ENCODE measurements around the gene SETBP1.

Gene SETBP1

DNA sequence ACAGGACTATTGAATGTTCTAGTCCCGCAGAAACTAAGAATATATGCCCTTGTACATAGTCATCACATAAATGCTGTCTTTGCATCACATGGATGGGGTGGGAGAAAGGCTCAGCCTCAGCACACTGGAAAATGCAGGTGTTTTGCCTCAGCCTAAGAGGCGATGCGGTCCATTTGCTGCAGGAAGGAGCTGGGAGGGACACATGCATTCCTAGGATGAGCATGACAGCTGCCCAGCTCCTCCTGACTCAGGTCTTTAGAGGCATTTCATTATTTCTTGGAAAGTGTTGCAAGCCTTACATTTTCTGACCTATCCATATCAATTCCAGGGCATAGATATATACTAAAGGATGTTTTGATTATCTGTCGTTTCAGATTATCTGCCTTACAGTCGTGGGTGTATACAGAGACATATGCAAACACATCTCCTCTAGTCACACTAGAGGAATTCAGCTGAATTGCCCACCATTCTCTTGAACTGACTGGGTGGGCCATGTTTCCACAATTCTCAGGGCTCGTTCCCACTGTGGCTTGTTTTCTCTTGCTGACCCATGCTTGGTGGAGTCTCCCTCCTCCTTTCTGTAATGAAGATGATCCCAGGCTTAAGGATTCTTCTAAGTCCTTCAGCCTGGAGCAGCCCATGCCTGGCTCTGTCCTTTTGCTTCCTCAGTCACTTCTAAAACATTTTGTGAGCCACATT, 156.9 kb downstream of the SETBP1 start:
- DNase-seq (ENCODE audit: extremely low read depth in 1 of 2, low read depth in 1 of 2), result no peak

DNA sequence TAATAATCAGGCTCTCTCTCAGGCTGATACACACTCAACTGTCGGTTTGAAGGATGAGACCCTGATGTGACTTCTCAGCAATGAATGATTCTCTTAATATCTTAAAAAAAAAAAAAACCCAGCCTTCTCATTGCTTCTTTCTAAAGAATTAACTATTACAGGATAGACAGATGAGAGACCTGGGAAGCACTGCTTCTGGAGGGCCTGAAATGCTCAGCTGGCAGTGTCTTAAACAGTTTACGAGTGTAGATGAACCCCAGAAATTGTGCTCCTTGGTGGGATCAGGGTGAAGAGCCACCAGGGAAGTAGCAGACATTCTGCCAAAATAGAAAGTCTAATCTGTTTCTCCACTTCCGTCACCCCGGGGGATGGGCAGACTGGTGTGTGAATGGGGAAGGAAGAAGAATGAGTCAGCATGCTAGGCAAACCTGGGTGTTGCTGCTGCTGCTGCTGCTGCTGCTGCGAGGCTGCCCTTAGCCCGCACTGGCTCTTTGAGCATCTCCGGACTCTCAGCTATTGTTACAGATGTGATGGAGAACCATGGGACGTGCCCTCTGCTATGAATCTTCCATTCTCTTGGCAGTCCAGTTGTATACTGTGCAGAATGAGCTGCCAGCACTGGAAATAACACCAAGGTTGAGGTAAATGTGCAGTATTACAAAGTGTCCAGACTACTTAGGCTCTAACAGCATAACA, 158.4 kb downstream of the SETBP1 start:
- DNase-seq (ENCODE audit: extremely low read depth in 1 of 2, low read depth in 1 of 2), result peak; percentile 37 to 58

DNA sequence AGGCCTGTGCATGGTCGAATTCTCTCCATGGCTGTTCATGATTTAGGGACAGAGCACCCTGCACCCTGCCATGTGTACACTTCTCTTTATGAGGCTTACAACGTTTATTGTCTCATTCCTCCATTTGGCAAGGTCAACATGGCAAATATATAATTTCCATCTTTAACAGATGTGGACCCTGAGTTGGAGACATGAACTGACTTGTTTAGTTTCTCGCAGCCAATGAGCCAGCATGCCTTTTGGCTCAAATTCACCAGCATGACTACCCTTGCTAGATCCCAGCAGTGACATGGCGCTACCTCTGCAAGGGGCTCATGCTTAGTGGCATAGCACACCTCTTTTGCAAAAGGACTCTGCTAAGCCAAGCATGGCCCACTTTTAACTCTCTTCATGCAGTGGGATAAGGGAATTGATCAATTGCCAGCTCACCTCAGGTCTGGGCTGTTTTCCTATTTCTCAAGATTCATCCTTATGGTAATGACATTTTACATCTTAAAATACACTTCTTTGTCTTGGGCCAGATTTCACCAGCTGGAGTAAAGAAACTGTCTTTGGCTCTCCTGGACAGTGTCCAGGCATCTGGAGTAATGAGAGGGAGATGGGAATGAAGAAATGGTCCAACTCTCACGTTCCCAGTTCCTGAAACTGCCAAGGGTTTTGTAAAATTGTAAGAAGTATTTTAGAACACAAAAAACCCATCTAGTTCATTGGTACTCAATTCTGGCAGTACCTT, 159.5 kb downstream of the SETBP1 start:
- no peak for DNase-seq (ENCODE audit: extremely low read depth in 1 of 2, low read depth in 1 of 2)

DNA sequence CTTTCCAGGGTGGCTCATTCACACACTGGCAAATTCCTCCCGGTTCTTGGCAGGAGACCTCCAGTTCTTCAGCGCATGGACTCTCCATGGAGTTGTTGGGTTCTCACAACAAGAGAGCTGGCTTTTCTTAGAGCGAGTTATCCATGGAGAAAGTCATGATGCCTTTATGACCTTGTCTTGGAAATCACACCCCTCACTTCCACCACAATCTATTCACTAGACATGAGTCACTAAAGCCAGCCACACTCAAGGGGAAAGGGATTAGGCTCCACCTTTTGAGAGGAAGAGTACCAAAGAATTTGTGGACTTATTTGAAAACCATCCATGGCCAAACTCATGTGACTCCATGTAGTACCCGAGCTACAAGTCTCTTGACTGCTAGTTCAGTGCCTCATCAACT, 160.5 kb downstream of the SETBP1 start:
- DNase-seq (ENCODE audit: extremely low read depth in 1 of 2, low read depth in 1 of 2), result no peak

DNA sequence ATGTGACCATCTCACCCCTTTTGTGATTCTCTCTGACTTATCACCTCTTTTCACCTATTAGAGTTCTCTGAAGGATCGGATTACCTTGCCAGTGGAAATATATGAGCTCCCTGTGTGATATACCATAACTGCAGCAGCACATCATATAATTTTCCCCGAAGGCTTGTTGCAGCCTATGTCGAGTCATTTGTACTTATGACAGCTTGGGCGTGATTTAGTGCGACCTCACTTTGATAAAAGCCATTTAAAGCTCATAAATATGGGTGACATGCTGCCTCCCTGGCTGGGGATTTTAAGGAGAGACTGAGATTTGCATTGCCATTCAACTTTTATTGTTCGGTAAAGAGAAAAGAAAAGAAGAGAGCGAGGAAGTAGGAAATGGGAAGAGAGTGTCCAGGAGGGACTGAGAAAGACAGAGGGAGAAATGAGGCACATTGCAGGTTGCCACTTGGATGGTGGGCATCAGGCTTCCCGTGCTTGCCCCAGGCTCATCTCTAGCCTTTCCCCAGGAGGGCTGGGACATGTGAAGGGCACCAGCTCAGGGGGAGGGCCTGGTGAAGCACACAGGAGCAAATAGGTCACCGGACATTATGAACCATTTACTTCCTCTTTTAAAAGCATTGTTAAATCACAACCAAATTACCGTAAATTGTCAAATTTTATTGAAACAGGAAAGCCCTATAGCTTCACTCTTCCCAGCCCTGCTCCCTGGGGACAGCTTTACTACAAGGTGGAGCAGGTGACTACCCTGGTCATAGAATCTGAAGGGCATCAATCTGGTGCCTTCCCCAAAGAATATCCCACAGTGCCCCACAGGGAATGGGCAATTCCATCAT, 161.3 kb downstream of the SETBP1 start:
- no peak for DNase-seq (ENCODE audit: extremely low read depth in 1 of 2, low read depth in 1 of 2)

DNA sequence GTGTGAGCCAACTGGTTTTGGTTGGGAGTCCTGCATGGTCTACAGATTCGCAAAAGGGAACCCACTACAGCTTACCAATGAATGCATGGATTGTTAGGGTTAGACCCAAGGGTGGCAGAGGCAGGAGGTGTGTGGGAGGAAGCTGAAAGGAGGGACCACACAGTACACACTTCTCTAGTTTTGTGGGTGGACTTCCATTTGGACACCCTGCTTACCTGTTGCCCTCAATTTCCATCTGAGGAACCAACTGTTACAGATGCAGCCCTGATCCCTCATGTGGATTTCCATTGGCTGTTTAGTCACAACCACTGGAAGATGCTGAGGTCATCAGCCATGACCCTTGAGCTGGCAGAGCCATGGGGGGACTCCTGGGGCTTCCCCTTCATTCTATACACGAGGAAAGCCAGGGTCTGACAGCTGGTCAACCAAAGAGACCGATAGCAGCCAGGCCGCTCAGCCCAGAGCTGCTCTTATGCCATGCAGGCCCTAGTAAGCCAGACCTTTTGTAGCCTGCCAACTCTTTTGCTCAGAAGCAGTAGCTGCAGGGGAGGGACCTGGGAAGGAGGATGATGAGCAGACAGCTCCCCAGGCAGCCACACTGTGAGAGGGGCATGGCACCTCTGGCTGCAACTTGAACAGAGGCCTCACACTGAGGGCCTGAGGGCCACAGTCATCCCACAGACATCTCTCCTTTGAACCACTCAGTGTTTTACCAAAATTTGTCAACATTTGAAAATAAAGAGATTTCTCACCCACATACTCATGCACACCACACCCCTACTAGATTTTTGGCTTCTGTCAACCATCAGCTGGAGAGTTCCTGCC, 162.1 kb downstream of the SETBP1 start:
- DNase-seq (ENCODE audit: extremely low read depth in 1 of 2, low read depth in 1 of 2), result no peak

DNA sequence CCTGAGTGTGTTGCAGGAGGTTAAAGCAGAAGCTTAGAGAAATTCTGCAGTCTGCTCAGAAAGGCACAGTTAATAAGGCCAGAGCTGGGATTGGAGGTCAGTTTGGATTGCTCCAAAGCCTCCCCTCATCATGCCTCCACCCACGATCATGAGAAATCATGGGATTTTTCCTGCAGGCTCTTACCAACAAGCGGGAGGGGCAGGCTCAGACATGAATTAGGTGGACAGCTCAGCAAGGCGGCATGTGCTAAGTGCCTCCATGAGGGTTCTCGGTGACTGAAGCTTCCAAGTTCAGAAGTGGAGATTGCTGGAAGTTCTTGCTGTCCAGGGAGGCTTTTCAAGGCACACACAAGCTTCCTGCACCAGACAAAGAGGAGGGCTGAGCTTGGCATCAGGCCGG, 163.8 kb downstream of the SETBP1 start:
- DNase-seq (ENCODE audit: extremely low read depth in 1 of 2, low read depth in 1 of 2), result no peak

DNA sequence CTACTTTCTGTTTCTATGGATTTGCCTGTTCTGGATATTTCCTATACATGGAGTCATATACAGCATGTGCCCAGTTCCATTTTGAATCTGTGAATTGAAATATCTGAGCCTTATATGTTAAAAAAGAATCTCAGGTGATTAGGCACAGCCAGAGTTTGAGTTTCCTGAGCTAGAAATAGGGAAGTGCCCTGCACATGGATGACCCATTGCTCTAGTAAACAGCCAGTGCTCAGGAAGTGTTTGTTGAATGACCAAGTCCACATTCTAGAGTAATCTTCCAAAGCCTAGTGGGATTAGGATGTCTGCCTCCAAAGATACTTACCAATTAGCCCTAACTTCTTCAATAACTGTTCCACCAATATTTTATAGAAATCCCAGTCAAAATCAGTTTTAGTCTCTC, 165.8 kb downstream of the SETBP1 start:
- DNase-seq (ENCODE audit: extremely low read depth in 1 of 2, low read depth in 1 of 2), result no peak

DNA sequence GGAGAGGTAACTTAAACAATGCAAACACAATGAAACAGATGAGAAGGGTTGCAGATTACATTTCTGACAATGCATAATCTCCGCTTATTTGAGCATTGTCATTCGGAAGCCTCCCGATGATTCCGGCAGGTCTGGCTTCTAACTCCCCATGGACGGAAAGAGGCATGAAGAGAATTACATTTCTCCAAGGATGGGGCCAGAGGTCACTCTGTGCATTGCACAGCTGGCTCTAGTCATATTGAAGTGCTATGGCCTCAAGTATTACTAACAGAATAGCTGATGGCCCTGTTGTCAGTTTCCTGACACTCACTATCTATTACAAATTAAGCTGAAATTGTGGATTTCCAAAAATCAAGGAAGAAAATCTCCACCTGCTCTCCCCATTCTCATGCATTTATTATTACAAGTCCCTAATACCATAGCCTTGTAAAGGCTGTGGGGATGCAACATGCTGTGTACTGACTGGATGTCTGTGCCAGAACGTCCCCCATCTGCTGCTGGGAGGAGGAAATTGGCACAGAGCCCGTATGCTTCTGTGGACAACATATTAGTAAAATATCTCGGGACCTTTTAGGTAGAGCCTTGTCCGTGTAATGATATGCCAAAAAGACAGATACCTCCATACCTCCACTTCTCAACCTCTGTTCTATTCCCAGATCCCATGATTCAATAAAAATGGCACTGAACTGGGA, 168.1 kb downstream of the SETBP1 start:
- no peak for DNase-seq (ENCODE audit: extremely low read depth in 1 of 2, low read depth in 1 of 2)

DNA sequence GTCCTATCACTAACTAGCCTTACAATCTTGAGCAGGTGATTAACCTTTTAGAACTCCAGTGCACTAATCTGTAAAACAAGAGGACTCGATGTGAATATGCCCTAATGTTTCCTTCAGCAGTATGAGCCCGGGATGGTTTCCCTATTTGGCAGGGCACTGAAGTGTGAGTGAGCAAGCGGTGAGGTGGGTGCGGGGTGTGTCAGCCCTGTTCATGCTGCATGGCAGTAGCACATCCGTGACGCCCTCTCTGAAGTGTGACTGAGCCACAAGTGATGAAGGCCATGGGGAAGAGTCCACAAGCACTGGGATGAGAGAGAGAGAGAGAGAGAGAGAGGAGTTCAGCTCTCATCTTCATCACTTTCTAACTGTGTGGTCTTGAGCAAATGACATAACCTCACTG, 168.7 kb downstream of the SETBP1 start:
- no peak for DNase-seq (ENCODE audit: extremely low read depth in 1 of 2, low read depth in 1 of 2)

DNA sequence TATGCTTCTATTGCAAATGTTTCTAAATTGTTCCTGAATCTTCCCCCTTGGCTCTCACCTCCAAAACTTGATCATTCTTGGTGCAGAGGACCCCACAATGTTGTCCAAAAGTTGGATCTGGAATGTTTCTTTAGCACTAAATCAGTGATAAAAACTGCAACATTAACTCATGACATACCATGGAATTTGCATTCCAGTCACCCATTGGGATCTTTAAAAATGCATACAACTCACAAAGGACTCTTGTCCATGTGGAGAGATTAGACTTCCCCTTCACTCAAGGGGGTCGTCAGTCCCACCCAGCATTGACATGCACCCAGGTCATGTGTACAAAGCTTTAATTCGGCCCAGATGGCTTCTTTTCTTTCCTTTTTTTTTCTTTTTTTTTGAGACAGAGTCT, 169.3 kb downstream of the SETBP1 start:
- no peak for DNase-seq (ENCODE audit: extremely low read depth in 1 of 2, low read depth in 1 of 2)

DNA sequence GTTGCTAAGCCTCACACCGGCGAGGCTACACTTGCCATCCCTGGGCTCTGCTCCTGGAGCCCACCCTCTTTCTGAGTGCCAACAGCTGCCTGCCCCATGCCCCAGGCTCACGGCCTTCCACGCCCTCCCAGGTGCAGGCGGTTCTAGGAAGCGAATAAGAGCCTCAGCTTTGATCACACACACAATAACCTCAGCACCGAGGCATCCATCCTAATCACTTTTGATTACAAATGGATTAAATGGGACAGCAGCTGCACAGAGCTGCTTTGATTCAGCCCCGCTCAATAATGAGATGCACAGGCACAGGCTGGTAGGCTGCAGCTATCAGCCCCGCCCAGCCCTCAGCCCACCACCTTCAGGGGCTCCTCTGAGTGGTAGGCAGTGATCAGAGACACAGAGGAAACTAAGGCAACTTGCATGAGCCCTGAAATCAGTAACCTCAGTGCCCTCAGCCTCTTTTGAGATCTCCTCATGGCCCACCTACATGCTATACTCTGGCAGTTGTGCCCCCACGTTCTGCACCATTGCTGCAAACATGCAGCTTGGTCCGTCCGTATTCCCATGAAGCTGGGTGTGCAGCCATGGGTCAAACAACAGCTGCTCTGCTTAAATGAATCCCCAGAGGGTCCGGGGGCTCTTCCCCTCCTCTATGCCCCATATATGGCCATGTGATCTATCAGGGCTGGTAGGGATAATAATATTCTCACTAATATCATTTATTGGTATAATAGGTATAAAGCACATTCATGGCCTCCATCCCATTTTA, 171.4 kb downstream of the SETBP1 start:
- DNase-seq (ENCODE audit: extremely low read depth in 1 of 2, low read depth in 1 of 2), result no peak

DNA sequence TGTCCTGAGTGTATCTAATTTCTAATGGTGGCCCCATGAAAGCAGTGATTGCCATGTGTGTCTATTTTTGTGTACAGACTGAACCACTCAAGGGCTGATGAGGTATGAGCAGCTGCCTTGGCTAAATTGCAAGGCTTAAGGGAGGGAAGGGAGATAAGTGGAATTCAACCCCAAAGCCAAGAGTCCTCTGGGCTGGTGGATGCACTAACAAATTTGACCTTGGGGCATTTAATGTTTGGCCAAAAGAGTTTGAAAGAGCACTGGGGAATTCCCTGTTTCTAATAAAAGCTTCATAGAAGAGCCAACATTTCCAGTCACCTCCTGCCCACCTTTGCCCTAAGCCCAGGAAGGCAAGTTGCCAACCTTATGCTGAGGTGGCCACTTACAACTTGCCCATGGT, 172.1 kb downstream of the SETBP1 start:
- no peak for DNase-seq (ENCODE audit: extremely low read depth in 1 of 2, low read depth in 1 of 2)

DNA sequence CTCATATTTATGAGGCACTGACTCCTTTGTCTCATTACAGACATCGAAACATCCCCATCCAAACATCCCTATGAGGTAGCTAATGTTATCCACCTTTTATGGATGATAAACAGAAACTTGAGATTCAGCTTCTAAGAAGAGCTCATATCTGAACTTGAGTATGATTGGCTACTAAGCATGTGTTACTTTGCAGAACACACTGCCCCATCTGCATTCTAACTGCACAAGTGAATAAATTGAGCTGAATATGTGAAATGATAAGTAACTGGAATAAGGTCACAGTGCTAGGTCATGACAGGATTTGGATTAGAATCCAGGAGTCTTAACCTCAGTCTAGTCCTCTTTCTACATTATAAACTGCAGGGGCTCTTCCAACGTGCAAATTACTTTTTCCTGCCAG, 172.7 kb downstream of the SETBP1 start:
- DNase-seq (ENCODE audit: extremely low read depth in 1 of 2, low read depth in 1 of 2), result no peak

DNA sequence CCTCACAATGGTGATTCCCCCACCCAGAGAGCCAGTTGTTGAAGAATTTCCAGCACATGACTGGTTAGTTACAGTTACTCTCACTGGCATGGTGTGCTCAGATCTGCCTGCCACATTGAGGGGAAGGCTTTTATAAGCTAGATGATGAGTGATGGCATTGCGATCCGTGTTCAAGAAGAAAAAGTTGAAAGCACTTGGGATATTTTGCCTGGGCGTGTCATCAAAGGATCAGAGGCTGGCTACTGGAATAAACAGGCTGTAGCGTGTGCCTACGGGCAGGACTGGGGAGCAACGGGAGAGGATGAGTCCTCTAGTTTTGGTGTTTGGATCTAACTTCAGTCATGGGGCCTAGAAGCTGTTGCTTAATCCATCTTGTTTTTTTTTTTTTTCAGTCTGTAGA, 175.0 kb downstream of the SETBP1 start:
- no peak for DNase-seq (ENCODE audit: extremely low read depth in 1 of 2, low read depth in 1 of 2)

DNA sequence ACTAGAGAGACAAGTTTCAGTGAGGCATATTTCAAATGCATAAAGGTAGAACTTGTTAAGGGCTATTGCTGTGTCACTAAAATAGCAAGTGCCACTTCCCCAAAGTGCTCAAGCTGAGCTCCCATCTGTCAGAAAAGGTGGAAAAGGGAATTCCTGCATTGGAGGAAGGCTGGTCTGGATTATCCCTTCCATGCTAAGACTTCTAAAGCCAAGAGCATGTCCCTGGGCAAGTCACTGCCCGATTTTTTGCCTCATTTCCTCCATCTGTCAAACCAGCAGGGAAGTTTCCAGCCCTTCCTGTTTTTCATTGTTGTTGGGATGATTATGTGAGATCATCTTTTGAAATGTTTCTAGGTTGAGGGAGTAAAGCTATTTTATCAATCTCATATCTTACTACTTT, 175.5 kb downstream of the SETBP1 start:
- DNase-seq (ENCODE audit: extremely low read depth in 1 of 2, low read depth in 1 of 2), result no peak

DNA sequence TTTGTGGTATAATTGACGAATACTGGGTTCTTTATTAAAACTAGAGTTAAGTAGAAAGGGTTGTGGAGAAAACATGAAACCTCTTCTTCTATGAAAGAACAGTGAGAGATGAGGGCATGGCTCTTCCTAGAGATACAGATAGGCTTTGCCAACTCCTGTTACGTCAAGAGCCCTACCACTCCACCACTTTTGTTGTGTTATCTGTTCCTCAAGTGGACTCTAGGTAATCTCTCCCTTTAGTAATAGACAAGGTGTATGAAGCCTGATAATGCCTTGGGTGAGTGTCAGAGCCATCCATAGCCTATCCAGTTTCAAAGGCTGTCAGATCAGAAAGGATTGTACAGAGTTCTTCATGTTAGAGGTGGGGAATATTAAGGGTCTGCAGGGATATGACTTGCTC, 176.4 kb downstream of the SETBP1 start:
- DNase-seq (ENCODE audit: extremely low read depth in 1 of 2, low read depth in 1 of 2), result no peak

DNA sequence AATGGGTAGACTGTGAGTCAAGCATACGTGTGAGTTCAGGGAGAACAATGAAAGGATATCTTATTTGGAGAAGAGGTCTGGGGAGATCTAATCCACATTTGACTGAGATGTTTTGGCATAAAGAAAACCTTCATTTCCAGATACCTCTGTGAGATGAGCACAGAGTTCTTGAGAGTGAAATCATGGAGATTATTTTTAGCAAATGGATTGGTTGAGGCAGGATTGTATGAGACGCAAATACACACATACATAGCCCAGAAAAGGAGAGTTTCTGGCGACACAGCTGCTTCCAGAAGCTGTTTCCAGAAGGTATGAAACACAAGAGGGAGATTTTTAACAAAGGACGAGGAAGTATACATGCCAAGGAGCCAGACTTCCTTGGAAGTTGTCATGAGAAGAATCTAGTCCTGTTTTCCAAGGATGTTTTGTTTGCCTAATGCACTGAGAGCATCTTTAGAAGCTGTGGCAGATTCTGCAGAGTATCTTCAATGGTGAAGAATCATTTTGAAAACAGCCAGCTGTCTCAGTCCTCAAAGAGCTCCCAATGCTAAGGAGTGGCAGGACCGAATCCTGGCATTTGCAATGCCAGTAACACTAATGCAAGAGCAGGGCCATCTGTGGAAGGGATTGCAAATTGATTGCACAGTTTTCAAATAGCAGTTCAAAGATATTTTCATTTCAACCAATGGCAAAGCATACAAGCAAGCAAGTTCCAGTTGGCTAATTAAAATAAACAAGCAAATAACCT, 177.2 kb downstream of the SETBP1 start:
- DNase-seq (ENCODE audit: extremely low read depth in 1 of 2, low read depth in 1 of 2), result no peak

Data from stimulated activated CD8-positive, alpha-beta memory T cell treated with anti-CD3 and anti-CD28 coated beads, Interleukin-7, amount 100 ng/mL, for 48 hours (primary cell).